ENCODE measurements around the gene CDKN2C. TPM values are rescaled to one million over a fixed set of nuclear protein-coding genes. Genes with fewer than 3 reads are reported as not detected.

The CDKN2C gene
- total and polyA plus RNA-seq, 2 experiments from 2014 or later = not detected

DNA sequence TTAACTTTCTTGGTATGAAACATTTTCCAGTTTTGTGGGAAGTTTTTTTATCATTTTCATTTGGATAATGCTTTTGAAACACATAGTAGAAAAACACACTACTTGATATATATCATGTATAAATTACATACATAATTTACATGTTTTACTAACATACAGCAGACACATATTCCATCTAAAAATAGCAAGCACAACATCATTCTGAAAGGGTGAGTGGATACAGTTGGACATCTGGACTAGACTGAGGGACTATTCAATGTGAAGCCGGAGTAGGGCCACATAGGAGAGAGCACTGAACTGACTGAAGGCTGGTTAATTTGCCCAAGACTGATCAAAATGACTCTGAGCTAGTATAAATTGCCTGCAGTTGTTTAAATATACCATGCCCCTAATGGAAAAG is 11.7 kb downstream of the CDKN2C start:
- Mint-ChIP-seq H3K4me3 (no peak overlapping the region), H3K27ac (no peak overlapping the region), H3K36me3 (ENCODE audit: low read depth) (no peaks in the 10 kb centered on the region), H3K4me1 (peaks cover 11% of the 10 kb centered on the region), H3K9me3 (no peaks in the 10 kb centered on the region), H3K27me3 (ENCODE audit: insufficient read depth, low read depth, poor library complexity) (peaks cover 51% of the 10 kb centered on the region)
- Histone ChIP-seq H3K79me2 (replicated peaks; ENCODE audit: insufficient read depth) (no peaks in the 10 kb centered on the region), H3K36me3 (ENCODE audit: insufficient read depth) (no peaks in the 10 kb centered on the region), H3K4me2 (no peak overlapping the region), H3K9me2 (ENCODE audit: insufficient read depth) (no peaks in the 10 kb centered on the region), H4K20me1 (replicated peaks; ENCODE audit: insufficient read depth) (no peaks in the 10 kb centered on the region), H3K4me1 (ENCODE audit: insufficient read depth) (peaks cover 9% of the 10 kb centered on the region), H3K27me3 (ENCODE audit: insufficient read depth) (peaks cover 81% of the 10 kb centered on the region), H3K27ac (ENCODE audit: low read depth) (no peak overlapping the region), H3K4me3 (no peak overlapping the region), H2AFZ (no peak overlapping the region), H3F3A (replicated peaks; ENCODE audit: low read depth) (0 out of 2 replicates have a peak, but pooled peaks cover 4% of the 10 kb centered on the region)
- no peak for TF ChIP-seq POLR2AphosphoS5 (IDR thresholded peaks at IDR 0.05; ENCODE audit: low read depth)
- ATAC-seq (no peak), DNase-seq (ENCODE audit: low spot score) (no peak)

DNA sequence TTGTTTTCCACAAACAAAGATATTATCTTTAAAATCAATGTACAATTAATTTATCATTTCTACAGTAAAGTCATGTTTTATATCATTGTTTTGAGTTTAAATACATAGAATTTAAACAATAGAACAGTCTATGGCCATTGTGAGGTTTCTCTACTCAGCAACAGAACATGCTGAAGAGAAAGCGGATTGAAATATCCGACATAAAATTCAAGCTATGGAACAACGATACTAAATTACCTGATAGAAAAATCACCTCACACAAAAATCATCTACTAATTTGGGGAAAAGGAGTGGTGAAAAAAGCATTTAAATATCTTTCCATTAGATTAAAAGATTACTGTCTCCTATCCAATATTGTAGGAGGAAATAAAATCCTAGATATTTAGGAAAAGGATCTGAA is 12.6 kb downstream of the CDKN2C start:
- no peak for TF ChIP-seq ZNF114 (CRISPR knock-in tag; IDR thresholded peaks at IDR 0.05)
- TF ChIP-seq ZNF331 (CRISPR knock-in tag; IDR thresholded peaks at IDR 0.05; ENCODE audit: low read depth) = no peak
- TF ChIP-seq, protein P1, sequence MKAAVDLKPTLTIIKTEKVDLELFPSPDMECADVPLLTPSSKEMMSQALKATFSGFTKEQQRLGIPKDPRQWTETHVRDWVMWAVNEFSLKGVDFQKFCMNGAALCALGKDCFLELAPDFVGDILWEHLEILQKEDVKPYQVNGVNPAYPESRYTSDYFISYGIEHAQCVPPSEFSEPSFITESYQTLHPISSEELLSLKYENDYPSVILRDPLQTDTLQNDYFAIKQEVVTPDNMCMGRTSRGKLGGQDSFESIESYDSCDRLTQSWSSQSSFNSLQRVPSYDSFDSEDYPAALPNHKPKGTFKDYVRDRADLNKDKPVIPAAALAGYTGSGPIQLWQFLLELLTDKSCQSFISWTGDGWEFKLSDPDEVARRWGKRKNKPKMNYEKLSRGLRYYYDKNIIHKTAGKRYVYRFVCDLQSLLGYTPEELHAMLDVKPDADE (IDR thresholded peaks at IDR 0.05) = no peak
- H3K9me3 Mint-ChIP-seq = no peaks in the 10 kb centered on the region
- Histone ChIP-seq H3K9me2 (ENCODE audit: insufficient read depth) (no peaks in the 10 kb centered on the region), H3K4me3 (no peak overlapping the region), H3F3A (replicated peaks; ENCODE audit: low read depth) (no peaks in the 10 kb centered on the region), H3K79me2 (replicated peaks; ENCODE audit: insufficient read depth) (no peaks in the 10 kb centered on the region), H3K27ac (ENCODE audit: low read depth) (no peak overlapping the region), H4K20me1 (replicated peaks; ENCODE audit: insufficient read depth) (no peaks in the 10 kb centered on the region), H3K4me1 (ENCODE audit: insufficient read depth) (peaks cover 3% of the 10 kb centered on the region; the same call in 1 of the 2 replicates), H3K36me3 (ENCODE audit: insufficient read depth) (no peaks in the 10 kb centered on the region), H3K4me2 (no peak overlapping the region), H3K27me3 (ENCODE audit: insufficient read depth) (peaks cover 73% of the 10 kb centered on the region), H2AFZ (no peak overlapping the region)
- no peaks in the 10 kb centered on the region for H3K36me3 Mint-ChIP-seq (ENCODE audit: low read depth)
- DNase-seq (ENCODE audit: low spot score) (no peak), ATAC-seq (no peak)
- H3K4me3 Mint-ChIP-seq = no peak overlapping the region
- peaks cover 10% of the 10 kb centered on the region for H3K4me1 Mint-ChIP-seq
- H3K27ac Mint-ChIP-seq = no peak overlapping the region
- peaks cover 43% of the 10 kb centered on the region for H3K27me3 Mint-ChIP-seq (ENCODE audit: insufficient read depth, low read depth, poor library complexity)

DNA sequence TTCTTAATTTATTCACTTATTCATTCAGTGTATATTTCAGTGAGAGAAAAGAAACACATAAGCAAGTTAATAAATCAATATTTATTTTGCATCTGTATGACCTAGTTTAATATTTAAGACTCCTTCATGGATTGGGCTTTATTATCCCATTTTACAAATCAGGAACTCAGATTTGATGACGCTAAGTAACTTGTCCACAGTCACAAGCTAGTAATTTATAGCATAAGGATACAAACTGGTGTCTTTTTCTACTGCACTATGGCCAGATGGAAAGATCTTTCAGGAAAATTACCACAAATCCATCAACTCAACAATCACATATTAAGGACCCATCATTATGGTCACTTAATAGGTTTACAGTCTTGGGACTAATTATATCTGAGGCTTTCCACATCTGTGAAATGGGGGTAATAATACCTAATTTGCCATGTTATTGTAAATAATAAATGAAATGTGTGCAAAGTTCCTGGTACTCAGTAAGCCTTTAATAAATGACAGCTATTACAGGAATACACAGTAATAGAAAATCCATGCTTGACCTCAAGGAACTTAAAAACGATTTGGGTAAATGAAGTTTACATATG is 13.3 kb downstream of the CDKN2C start:
- H3K36me3 ChIP-seq (ENCODE audit: insufficient read depth) = no peaks in the 10 kb centered on the region
- no peak for ATAC-seq
- peaks cover 3% of the 10 kb centered on the region; the same call in 1 of the 2 replicates for H3K4me1 ChIP-seq (ENCODE audit: insufficient read depth)
- no peaks in the 10 kb centered on the region for H3K36me3 Mint-ChIP-seq (ENCODE audit: low read depth)
- H3K79me2 ChIP-seq (replicated peaks; ENCODE audit: insufficient read depth) = no peaks in the 10 kb centered on the region
- H3K27ac ChIP-seq (ENCODE audit: low read depth) = no peak overlapping the region
- no peak overlapping the region for H3K27ac Mint-ChIP-seq
- no peak overlapping the region for H3K4me2 ChIP-seq
- H3K27me3 ChIP-seq (ENCODE audit: insufficient read depth) = peaks cover 69% of the 10 kb centered on the region
- H3K27me3 Mint-ChIP-seq (ENCODE audit: insufficient read depth, low read depth, poor library complexity) = peaks cover 38% of the 10 kb centered on the region
- no peaks in the 10 kb centered on the region for H4K20me1 ChIP-seq (replicated peaks; ENCODE audit: insufficient read depth)
- no peak for DNase-seq (ENCODE audit: low spot score)
- no peaks in the 10 kb centered on the region for H3F3A ChIP-seq (replicated peaks; ENCODE audit: low read depth)
- H3K9me3 Mint-ChIP-seq = no peaks in the 10 kb centered on the region
- H3K4me3 Mint-ChIP-seq = no peak overlapping the region
- H2AFZ ChIP-seq = no peak overlapping the region
- H3K4me3 ChIP-seq = no peak overlapping the region
- H3K9me2 ChIP-seq (ENCODE audit: insufficient read depth) = no peaks in the 10 kb centered on the region
- peaks cover 8% of the 10 kb centered on the region for H3K4me1 Mint-ChIP-seq
- TF ChIP-seq, protein P2, sequence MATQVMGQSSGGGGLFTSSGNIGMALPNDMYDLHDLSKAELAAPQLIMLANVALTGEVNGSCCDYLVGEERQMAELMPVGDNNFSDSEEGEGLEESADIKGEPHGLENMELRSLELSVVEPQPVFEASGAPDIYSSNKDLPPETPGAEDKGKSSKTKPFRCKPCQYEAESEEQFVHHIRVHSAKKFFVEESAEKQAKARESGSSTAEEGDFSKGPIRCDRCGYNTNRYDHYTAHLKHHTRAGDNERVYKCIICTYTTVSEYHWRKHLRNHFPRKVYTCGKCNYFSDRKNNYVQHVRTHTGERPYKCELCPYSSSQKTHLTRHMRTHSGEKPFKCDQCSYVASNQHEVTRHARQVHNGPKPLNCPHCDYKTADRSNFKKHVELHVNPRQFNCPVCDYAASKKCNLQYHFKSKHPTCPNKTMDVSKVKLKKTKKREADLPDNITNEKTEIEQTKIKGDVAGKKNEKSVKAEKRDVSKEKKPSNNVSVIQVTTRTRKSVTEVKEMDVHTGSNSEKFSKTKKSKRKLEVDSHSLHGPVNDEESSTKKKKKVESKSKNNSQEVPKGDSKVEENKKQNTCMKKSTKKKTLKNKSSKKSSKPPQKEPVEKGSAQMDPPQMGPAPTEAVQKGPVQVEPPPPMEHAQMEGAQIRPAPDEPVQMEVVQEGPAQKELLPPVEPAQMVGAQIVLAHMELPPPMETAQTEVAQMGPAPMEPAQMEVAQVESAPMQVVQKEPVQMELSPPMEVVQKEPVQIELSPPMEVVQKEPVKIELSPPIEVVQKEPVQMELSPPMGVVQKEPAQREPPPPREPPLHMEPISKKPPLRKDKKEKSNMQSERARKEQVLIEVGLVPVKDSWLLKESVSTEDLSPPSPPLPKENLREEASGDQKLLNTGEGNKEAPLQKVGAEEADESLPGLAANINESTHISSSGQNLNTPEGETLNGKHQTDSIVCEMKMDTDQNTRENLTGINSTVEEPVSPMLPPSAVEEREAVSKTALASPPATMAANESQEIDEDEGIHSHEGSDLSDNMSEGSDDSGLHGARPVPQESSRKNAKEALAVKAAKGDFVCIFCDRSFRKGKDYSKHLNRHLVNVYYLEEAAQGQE (IDR thresholded peaks at IDR 0.05; ENCODE audit: unreplicated experiment) = no peak
- no peak for TF ChIP-seq EZH2phosphoT487 (IDR thresholded peaks at IDR 0.05; ENCODE audit: unreplicated experiment)
- TF ChIP-seq, protein P1 (IDR thresholded peaks at IDR 0.05) = no peak
- no peak for TF ChIP-seq ZNF114 (CRISPR knock-in tag; IDR thresholded peaks at IDR 0.05)
